Osteoblast (primary cell): Measurements from ENCODE around the gene MPLKIP. TPM values are rescaled to one million over a fixed set of nuclear protein-coding genes. Genes with fewer than 3 reads are reported as not detected.

Experiments used
- DNase-seq: peaks from one replicate; pipeline ENCODE4 v3.0.0; 2011; ENCODE audit warnings: low spot score, mixed read lengths; ENCODE audit not compliant: insufficient read length; ENCODE audit errors: missing footprints
- H2AFZ ChIP-seq: 2 replicates; pipeline ENCODE4 v1.6.0; 2011; ENCODE audit warnings: mild to moderate bottlenecking, low read length
- H3K27ac ChIP-seq: 2 replicates; pipeline ENCODE4 v1.5.1; 2011; ENCODE audit warnings: mild to moderate bottlenecking, low read depth, low read length, moderate library complexity
- H3K27me3 ChIP-seq: 2 replicates; pipeline ENCODE4 v1.6.0; 2012; ENCODE audit warnings: mild to moderate bottlenecking, control low read depth, inconsistent platforms, low read length, moderate library complexity; ENCODE audit not compliant: insufficient read depth
- H3K36me3 ChIP-seq: 2 replicates; pipeline ENCODE4 v1.5.1; 2011; ENCODE audit warnings: mild to moderate bottlenecking, low read length, control low read depth, moderate library complexity; ENCODE audit not compliant: insufficient read depth
- H3K4me1 ChIP-seq: 2 replicates; pipeline ENCODE4 v1.5.1; 2011; ENCODE audit warnings: mild to moderate bottlenecking, low read length, control low read depth, moderate library complexity; ENCODE audit not compliant: insufficient read depth
- H3K4me2 ChIP-seq: 2 replicates; pipeline ENCODE4 v1.6.0; 2011; ENCODE audit warnings: mild to moderate bottlenecking, low read length; ENCODE audit not compliant: insufficient read depth
- H3K4me3 ChIP-seq: fragments of 200-600 bp; sonication (generic); 3 replicates; pipeline ENCODE4 v1.5.1; 2012; ENCODE audit warnings: mild to moderate bottlenecking, low read length, inconsistent platforms; ENCODE audit not compliant: insufficient read depth
- H3K79me2 ChIP-seq: 2 replicates; pipeline ENCODE4 v1.6.0; 2012; ENCODE audit warnings: mild to moderate bottlenecking, low read length, control low read depth, inconsistent platforms; ENCODE audit not compliant: insufficient read depth
- H3K9me3 ChIP-seq: 2 replicates; pipeline ENCODE4 v1.5.1; 2011; ENCODE audit warnings: low read depth, low read length, control low read depth
- H4K20me1 ChIP-seq: 2 replicates; pipeline ENCODE4 v1.6.0; 2012; ENCODE audit warnings: mild to moderate bottlenecking, low read length, control low read depth; ENCODE audit not compliant: insufficient read depth
- total RNA-seq: library from RNA; depleted of rRNA; stranded (reverse); fragments of >200 nt; gene quantifications from 2 replicates; pipeline ENCODE4 v1.2.3, GENCODE V29; 2012
- TF ChIP-seq, protein P1 (sequence below): IDR thresholded peaks from 2 replicates; pipeline ENCODE4 v1.5.1; 2011; ENCODE audit warnings: mild to moderate bottlenecking, low read depth, low read length, moderate library complexity; ENCODE audit errors: extremely low read depth

MPLKIP gene
- total RNA-seq, 1 donor = 8.0 TPM

DNA sequence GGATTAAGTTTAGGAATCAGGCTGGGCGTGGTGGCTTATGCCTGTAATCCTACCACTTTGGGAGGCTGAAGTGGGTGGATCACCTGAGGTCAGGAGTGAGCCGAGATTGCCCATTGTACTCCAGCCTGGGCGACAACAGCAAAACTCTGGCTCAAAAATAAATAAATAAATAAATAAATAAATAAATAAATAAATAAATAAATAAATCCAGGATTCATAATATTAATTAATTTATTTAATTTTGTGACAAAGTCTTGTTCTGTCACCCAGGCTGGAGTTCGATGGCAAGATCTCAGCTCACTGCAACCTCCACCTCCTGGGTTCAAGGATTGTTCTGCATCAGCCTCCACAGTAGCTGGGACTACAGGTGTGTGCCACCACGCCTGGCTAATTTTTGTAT lies 4.6 kb upstream of the MPLKIP start:
- Histone ChIP-seq H3K36me3 (no peaks in the 10 kb centered on the region), H2AFZ (no peak overlapping the region), H3K79me2 (peaks cover 5% of the 10 kb centered on the region), H4K20me1 (no peaks in the 10 kb centered on the region), H3K27me3 (no peaks in the 10 kb centered on the region), H3K4me3 (no peak overlapping the region), H3K27ac (no peak overlapping the region), H3K9me3 (no peaks in the 10 kb centered on the region), H3K4me1 (no peaks in the 10 kb centered on the region), H3K4me2 (no peak overlapping the region)
- DNase-seq = no peak
- TF ChIP-seq, protein P1, sequence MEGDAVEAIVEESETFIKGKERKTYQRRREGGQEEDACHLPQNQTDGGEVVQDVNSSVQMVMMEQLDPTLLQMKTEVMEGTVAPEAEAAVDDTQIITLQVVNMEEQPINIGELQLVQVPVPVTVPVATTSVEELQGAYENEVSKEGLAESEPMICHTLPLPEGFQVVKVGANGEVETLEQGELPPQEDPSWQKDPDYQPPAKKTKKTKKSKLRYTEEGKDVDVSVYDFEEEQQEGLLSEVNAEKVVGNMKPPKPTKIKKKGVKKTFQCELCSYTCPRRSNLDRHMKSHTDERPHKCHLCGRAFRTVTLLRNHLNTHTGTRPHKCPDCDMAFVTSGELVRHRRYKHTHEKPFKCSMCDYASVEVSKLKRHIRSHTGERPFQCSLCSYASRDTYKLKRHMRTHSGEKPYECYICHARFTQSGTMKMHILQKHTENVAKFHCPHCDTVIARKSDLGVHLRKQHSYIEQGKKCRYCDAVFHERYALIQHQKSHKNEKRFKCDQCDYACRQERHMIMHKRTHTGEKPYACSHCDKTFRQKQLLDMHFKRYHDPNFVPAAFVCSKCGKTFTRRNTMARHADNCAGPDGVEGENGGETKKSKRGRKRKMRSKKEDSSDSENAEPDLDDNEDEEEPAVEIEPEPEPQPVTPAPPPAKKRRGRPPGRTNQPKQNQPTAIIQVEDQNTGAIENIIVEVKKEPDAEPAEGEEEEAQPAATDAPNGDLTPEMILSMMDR = no peak

DNA sequence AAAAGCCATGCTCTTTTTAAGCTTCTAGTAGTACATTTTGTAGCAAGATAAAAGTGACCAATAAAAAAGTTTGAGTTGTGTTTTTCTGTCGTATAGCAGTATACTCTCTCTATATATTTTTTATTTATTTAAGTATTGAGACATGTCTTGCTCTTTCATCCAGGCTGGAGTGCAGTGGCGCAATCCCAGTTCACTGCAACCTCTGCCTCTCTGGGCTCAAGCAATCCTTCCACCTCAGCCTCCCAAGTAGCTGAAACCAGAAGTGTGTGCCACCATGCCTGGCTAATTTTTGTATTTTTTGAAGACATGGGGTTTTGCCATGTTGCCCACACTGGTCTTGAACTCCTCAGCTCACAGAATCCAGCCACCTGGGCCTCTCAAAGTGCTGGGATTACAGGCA lies 3.1 kb upstream of the MPLKIP start:
- H3K27ac ChIP-seq = no peak overlapping the region
- no peaks in the 10 kb centered on the region for H3K27me3 ChIP-seq
- H2AFZ ChIP-seq = no peak overlapping the region
- TF ChIP-seq, protein P1 = no peak
- no peak overlapping the region for H3K4me3 ChIP-seq
- H3K9me3 ChIP-seq = no peaks in the 10 kb centered on the region
- H3K4me2 ChIP-seq = no peak overlapping the region
- no peak for DNase-seq
- H4K20me1 ChIP-seq = peaks cover under 1% of the 10 kb centered on the region
- peaks cover 11% of the 10 kb centered on the region for H3K4me1 ChIP-seq
- peaks cover 19% of the 10 kb centered on the region for H3K79me2 ChIP-seq
- H3K36me3 ChIP-seq = no peaks in the 10 kb centered on the region

DNA sequence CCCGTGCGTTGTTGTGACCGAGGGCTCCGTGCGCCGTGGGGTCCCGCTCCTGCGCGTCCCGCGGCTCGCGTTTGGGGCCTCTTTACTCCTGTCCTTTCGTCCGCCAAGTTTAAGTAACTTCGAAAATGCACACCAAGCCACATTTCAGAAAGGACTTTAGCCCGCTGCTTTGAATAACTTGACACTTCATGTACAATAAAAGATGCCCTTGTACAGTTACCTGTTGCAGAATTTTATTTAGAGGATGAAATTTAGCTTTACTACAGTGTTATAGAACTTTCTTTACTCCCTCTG lies 842 bp upstream of the MPLKIP start:
- Histone ChIP-seq H3K4me1 (peaks cover 11% of the 10 kb centered on the region), H3K9me3 (no peaks in the 10 kb centered on the region), H3K79me2 (peaks cover 42% of the 10 kb centered on the region), H3K4me2 (peak overlapping the region; percentile 87), H2AFZ (peak overlapping the region; percentile 91), H3K27me3 (no peaks in the 10 kb centered on the region), H3K4me3 (peak overlapping the region; percentile 97), H3K36me3 (peaks cover 2% of the 10 kb centered on the region), H3K27ac (peak overlapping the region; percentile 90), H4K20me1 (peaks cover 13% of the 10 kb centered on the region)
- DNase-seq = no peak
- TF ChIP-seq, protein P1 = no peak

- H3K36me3 ChIP-seq = peaks cover 2% of the 10 kb centered on the region
- peak; percentile 79 for DNase-seq
- H3K79me2 ChIP-seq = peaks cover 55% of the 10 kb centered on the region
- peak overlapping the region; percentile 100 for H2AFZ ChIP-seq
- H3K4me3 ChIP-seq = peak overlapping the region; percentile 97
- TF ChIP-seq, protein P1 = no peak
- H3K27ac ChIP-seq = peak overlapping the region; percentile 90
- peaks cover 11% of the 10 kb centered on the region for H3K4me1 ChIP-seq
- H4K20me1 ChIP-seq = peaks cover 13% of the 10 kb centered on the region
- peak overlapping the region; percentile 87 for H3K4me2 ChIP-seq
- H3K27me3 ChIP-seq = no peaks in the 10 kb centered on the region
- H3K9me3 ChIP-seq = no peaks in the 10 kb centered on the region
Measured at GRCh38 chr7:40133561-40134427, 628 bp downstream of the MPLKIP start.
